Measurements from ENCODE around the gene CFC1B. TPM values are rescaled to one million over a fixed set of nuclear protein-coding genes. Genes with fewer than 3 reads are reported as not detected.
"Not testable (repeated sequence)": the region's sequence is repeated elsewhere in the genome, so short reads cannot be mapped to it uniquely, and the experiment has no call there.

The CFC1B gene
- total RNA-seq (not detected), polyA plus RNA-seq (not detected), total RNA-seq (0 reads per million in 6 experiments)

DNA sequence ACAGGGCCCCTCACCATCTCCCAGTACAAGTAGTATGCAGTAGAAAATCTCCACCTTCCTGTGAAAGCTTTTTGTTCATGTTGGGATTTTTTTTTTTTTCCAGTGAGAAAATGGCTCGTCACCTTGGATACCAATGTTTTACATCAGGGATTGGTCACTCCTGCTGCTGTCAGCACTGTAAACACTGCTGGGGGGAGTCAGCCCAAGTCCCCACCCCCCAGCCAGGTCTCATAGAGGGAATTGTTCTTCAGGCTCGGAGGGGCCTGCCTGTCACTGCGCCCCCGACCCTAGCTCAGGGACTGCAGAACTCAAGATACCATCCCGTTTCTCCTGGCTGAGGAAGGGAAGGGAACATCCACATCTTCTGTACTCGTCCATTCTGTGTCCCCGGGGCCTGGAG lies at the start of gene CFC1B:
CFC1B (plus strand) TSS at position 231 of the 400 bp plus-strand sequence. CDS start 263 bp downstream, outside the sequence.
- POLR2A ChIA-PET, H3K4me1 Mint-ChIP-seq, ATAC-seq, H3K27me3 Mint-ChIP-seq, DNase-seq, H3K36me3 Mint-ChIP-seq, H3K9me3 Mint-ChIP-seq, H3K4me3 Mint-ChIP-seq, H3K27ac Mint-ChIP-seq: not testable (repeated sequence)

DNA sequence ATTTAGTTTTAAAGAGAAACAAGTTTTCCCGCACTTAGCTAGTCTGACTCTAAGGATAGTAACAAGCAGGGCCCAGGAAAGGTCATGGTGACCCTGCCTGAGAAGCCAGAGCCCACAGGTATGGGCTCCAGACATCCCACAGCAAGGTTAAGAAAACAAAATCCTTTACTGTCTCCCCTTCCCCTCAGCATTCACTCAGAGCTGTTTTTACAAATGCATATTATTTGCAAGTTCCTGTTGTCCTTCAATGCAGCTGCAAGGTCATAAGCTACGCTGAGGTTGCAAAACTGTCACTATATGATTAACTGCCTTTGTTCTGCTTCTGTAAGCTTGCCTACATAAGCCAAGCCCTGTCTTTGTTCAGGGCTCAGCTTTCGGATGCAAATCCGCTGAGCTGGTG lies 29.9 kb upstream of the CFC1B start:
- H3K27ac Mint-ChIP-seq, H3K4me1 Mint-ChIP-seq, POLR2A ChIA-PET, H3K36me3 Mint-ChIP-seq, H3K4me3 Mint-ChIP-seq, DNase-seq, H3K9me3 Mint-ChIP-seq, H3K27me3 Mint-ChIP-seq, ATAC-seq: not testable (repeated sequence)

DNA sequence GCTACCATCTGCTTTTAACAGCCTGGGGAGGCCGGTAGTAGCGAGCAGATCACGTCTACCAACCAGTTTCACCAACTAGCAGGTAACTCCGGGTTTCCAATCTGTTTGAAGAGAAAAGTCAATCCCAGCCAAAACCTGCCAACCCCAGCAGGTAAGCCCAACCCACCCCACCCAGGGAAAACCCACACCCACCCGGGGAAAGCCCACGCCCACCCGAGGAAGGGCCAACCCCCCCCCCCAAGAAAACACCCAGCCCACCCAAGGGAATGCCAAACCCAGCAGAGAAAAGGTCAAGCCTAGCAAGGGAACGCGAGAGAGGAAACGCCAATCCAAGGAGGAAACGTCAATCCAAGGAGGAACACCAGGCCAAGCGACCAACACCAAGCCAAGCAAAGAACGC lies 11.8 kb upstream of the CFC1B start, which contains the start of gene POTEI:
POTEI (minus strand) TSS at position 101 of the 400 bp plus-strand sequence; CDS start at position 8, 93 bp downstream.
- H3K4me1 Mint-ChIP-seq, DNase-seq, H3K9me3 Mint-ChIP-seq, H3K4me3 Mint-ChIP-seq, H3K36me3 Mint-ChIP-seq, POLR2A ChIA-PET, ATAC-seq, H3K27ac Mint-ChIP-seq, H3K27me3 Mint-ChIP-seq: not testable (repeated sequence)

DNA sequence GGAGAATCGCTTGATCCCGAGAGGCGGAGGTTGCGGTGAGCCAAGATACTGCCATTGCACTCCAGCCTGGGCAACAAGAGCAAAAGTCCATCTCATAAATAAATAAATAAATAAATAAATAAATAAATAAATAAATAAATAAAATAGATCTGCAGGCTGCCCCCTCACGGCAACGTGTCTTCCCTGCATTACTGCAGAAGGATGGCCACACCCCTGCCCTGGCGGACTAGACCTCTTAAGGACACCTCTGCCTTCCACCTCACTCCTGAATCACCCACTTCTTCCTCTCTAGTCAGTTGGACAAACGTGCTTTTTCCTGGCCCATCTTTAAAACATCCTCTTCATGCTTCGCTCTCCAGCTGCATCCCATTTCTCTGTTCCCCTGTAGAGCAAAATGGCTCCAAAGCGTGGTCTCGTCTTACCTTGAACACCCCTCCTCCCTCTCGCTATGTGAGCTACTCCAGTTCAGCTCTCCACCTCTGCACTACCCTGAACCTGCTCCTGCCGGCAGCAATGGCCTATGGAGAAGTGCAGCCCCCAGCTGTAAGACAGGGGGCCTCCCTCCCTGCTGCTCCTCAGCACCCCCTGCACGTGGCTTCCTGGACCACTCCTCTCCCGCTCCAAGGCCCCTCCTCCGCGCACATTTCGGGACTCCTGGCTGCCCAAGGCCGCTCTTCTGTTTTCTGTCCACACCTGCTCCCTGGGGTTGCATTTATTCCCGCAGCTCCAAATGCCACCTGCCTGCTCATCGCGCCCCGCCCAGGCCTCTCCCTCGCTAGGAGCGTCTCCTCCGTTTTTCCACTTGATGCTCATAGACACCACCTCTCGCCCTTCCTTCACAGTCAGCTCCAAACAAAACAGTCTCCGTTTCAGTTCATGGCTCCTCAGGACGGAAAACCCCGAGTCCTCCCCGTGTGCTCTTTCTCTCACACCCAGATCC lies 9.9 kb upstream of the CFC1B start:
- ATAC-seq, POLR2A ChIA-PET, H3K4me3 Mint-ChIP-seq: not testable (repeated sequence)

DNA sequence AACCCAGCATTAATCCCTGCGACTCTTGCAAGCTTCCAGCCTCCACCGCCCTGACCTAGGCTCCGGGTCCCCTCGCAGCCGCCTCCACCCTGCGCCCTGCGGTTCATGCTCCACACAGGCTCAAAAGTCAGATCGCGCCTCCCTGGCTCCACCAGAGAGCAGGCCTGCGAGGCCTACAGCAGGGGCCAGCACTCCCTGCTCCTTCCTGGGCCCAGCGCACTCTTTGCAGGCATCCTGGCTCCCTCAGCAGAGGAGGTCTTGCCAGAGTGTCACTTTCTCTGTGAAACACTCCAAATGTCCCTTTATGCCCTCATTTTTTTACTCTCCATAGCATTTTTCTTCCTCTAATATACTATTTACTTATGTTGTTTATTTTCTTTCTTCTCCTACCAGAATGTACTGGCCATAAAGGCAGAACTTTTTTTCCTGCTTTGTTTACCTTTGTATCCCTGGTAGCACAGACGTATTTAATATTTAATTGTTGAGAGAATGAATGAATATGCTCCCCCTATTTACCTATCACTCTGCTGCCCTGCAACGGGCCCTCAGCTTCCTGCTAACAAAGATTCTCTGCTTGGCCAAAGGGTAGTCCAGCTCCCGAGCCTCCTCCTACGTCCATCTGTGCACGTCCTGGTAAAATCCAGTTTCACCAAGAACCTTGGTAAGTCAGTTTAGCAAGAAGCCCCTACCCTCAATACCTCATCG lies 9.1 kb upstream of the CFC1B start:
- POLR2A ChIA-PET, H3K27me3 Mint-ChIP-seq, H3K4me1 Mint-ChIP-seq, H3K27ac Mint-ChIP-seq, H3K9me3 Mint-ChIP-seq, DNase-seq, ATAC-seq, H3K4me3 Mint-ChIP-seq, H3K36me3 Mint-ChIP-seq: not testable (repeated sequence)

More for the DNA sequence above, 9.9 kb upstream of the CFC1B start:
- H3K27me3 Mint-ChIP-seq, H3K4me1 Mint-ChIP-seq, DNase-seq, H3K27ac Mint-ChIP-seq, H3K9me3 Mint-ChIP-seq, H3K36me3 Mint-ChIP-seq: not testable (repeated sequence)

DNA sequence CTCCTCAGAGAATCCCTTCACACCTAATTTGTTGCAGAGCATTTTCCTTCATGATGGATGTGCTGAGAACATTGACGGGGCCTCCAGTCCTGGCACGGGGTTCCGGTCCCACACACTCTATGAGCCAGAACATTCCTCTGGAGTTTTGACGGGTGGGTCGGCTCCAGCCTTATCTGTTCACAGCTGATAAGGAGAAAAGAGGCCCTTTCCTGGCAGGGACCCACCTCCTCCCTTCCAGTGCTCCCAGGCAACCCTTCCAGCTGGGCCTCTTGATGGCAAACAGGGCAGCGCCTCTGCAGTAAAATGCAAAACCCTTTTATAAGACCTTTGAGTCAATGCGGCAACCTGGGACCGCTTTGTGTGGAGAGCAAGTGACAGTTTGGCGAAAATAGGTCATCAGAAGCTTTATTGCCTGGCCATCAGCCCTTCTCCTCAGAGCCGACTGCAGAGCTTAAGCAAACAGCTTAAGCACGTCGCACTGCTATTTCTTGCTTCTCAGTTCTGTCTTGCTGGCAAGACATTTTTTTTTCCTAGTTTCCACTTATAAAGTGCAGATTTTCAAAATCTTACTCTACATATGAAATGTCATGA lies 2.4 kb upstream of the CFC1B start:
- H3K9me3 Mint-ChIP-seq, H3K4me1 Mint-ChIP-seq, DNase-seq, POLR2A ChIA-PET, H3K4me3 Mint-ChIP-seq, H3K36me3 Mint-ChIP-seq, ATAC-seq, H3K27me3 Mint-ChIP-seq, H3K27ac Mint-ChIP-seq: not testable (repeated sequence)

DNA sequence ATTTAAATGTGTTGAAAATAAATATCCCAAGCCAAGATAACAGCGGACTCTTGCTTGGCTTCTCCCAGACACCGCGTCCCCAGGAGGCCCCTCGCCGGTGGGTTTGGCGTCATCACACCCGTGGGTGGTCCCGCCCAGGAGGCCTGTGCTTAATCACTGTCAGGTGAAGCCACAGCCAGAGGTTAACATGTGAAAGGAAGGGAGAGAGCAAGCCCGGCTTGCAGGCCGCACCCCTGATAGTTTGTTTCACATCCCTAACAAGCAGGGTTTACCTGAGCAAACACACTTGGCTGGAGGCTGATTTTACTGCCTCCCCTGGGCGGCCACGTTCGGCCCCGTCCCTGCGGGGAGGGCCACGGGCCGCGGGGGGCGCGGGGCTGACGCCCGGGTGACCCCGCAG lies 1.4 kb downstream of the CFC1B start:
- H3K36me3 Mint-ChIP-seq, H3K4me1 Mint-ChIP-seq, H3K27me3 Mint-ChIP-seq, H3K9me3 Mint-ChIP-seq, H3K4me3 Mint-ChIP-seq, ATAC-seq, DNase-seq, POLR2A ChIA-PET, H3K27ac Mint-ChIP-seq: not testable (repeated sequence)

DNA sequence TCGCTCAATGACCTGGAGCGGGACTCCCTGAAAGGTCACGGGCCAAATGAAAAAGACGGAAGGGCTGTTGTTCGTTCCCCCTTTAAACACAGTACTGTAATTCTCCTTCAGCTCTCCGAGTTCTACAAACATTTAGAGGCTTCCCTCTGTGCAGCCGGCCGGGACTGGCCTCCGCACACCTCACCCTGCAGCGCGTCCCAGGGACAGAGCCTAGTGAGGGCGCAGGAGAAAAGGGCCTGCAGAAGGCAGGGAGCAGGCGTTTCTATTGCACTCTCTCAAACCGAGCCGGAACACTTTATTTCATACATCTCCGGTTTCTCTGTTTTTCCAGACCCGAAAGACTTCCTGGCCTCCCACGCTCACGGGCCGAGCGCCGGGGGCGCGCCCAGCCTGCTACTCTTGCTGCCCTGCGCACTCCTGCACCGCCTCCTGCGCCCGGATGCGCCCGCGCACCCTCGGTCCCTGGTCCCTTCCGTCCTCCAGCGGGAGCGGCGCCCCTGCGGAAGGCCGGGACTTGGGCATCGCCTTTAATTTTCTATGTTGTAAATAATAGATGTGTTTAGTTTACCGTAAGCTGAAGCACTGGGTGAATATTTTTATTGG lies 6.4 kb downstream of the CFC1B start:
- ATAC-seq, H3K36me3 Mint-ChIP-seq, H3K27ac Mint-ChIP-seq, H3K4me3 Mint-ChIP-seq, H3K27me3 Mint-ChIP-seq, POLR2A ChIA-PET, DNase-seq, H3K4me1 Mint-ChIP-seq, H3K9me3 Mint-ChIP-seq: not testable (repeated sequence)

DNA sequence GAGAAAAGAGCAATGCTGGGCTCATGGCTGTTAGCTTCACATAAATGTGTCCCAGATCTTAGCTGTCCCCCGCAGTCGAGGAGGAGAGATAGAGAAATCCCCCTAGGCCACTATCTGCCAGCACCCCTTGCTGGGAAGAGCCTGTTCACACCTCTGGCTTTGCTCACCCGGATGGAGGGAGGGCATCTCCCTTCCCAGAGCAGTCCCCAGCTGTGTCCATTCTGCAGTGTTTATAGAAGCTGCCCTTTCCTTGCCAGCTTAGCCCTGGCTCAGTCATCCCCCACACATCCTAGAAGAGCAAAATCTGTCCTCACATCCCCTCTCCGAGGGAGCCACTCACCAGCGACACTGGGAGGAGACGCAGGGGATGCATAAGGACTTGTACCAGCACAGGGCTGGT lies 8.5 kb downstream of the CFC1B start:
- H3K4me1 Mint-ChIP-seq, H3K4me3 Mint-ChIP-seq, H3K27ac Mint-ChIP-seq, H3K9me3 Mint-ChIP-seq, H3K36me3 Mint-ChIP-seq, H3K27me3 Mint-ChIP-seq, POLR2A ChIA-PET, DNase-seq, ATAC-seq: not testable (repeated sequence)

DNA sequence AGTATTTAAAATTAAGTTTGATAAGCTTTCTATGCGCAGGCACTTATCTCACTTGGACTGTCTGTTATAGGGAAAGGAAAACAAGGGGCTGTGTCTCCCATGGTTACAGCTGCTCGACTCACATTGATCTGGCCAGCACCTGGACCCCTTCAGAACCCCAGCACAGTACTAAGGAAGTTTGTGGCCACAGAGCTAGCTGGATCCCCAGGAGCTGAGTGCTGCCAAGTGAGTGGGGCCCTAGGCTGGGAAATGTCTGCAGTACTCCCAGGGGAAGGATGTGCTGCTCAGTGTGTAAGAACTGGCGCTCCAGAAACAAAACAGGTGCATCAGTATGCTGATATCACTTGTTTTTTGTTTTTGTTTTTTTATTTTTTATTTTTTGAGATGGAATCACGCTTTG lies 9.2 kb downstream of the CFC1B start:
- H3K36me3 Mint-ChIP-seq, H3K27me3 Mint-ChIP-seq, H3K4me1 Mint-ChIP-seq, DNase-seq, H3K27ac Mint-ChIP-seq, ATAC-seq, H3K9me3 Mint-ChIP-seq, POLR2A ChIA-PET, H3K4me3 Mint-ChIP-seq: not testable (repeated sequence)

DNA sequence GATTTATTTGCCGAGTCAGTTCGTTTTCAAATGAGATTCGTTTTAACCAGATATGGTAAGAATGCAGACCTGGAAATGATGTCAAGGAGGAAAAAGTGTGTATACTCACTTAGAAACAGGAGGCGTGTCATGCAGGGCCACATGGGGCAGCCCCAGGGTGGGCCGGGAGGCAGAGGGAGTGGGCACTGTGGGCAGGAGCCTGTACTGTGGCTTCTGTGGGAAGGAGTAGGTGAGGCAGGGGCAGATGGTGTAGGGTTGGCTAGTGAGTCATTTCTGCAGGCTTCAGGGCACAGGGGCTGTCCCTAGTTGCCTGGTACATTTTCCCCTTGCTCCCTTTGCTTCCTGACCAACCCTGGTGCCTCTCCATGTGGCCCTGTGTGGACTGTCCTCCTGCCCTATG lies 10.2 kb downstream of the CFC1B start:
- H3K9me3 Mint-ChIP-seq, DNase-seq, H3K27me3 Mint-ChIP-seq, H3K36me3 Mint-ChIP-seq, H3K27ac Mint-ChIP-seq, POLR2A ChIA-PET, ATAC-seq, H3K4me1 Mint-ChIP-seq, H3K4me3 Mint-ChIP-seq: not testable (repeated sequence)

DNA sequence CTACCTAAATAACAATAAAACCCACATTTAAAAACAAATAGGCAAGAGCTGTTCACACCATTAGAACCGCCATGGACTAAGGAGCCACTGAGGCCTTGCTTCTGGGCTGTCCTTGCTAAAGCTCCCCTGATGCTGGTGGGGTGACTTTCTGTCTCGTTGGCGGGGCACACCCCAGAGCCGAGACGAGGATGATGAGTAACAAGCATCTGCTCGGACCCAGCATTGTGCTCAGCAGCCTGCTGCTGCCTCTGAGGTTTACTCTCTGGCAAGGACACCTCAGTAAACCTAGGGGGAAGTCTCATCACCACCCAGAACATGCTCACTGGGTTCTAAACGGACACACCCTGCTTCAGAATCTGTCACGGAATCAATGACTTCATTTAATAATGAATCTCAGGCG lies 10.7 kb downstream of the CFC1B start:
- H3K4me1 Mint-ChIP-seq, POLR2A ChIA-PET, DNase-seq, ATAC-seq, H3K36me3 Mint-ChIP-seq, H3K27me3 Mint-ChIP-seq, H3K9me3 Mint-ChIP-seq, H3K4me3 Mint-ChIP-seq, H3K27ac Mint-ChIP-seq: not testable (repeated sequence)

DNA sequence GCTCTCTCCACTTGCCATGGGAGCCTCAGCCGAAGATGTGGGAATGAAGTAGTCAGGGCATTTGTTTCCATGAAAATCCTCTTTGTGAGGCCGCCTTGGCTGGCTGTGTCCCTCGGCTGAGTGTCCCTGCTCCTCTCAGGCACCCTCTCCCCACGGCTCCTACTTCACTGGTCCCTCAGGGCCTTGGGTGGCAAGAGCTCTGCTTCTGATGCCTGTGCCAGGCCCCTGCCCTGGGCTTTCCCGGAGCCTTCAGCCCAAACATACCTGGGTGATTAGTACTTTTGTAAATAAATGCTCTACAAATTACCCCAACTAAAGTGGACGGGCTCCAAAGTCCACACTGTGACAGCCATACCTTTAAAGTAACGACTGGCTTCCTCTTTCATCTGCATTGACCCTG lies 15.6 kb downstream of the CFC1B start:
- H3K9me3 Mint-ChIP-seq, ATAC-seq, H3K4me1 Mint-ChIP-seq, H3K27me3 Mint-ChIP-seq, POLR2A ChIA-PET, H3K4me3 Mint-ChIP-seq, DNase-seq, H3K36me3 Mint-ChIP-seq, H3K27ac Mint-ChIP-seq: not testable (repeated sequence)
